Mucosa of gallbladder (tissue), 1 donor: Measurements from ENCODE around the gene TAS2R1. TPM values are rescaled to one million over a fixed set of nuclear protein-coding genes. Genes with fewer than 3 reads are reported as not detected.

Experiments
- DNase-seq: peaks from one replicate; pipeline ENCODE4 v3.0.0-alpha.2; 2020; ENCODE audit warnings: low spot score
- total RNA-seq: library from RNA; stranded (reverse); gene quantifications from one replicate; pipeline ENCODE4 v1.2.1, GENCODE V29; 2021
- donor health status: DM: no; HTN: no; CAD: no.

Gene TAS2R1, protein sequence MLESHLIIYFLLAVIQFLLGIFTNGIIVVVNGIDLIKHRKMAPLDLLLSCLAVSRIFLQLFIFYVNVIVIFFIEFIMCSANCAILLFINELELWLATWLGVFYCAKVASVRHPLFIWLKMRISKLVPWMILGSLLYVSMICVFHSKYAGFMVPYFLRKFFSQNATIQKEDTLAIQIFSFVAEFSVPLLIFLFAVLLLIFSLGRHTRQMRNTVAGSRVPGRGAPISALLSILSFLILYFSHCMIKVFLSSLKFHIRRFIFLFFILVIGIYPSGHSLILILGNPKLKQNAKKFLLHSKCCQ
- total RNA-seq, result not detected

DNA sequence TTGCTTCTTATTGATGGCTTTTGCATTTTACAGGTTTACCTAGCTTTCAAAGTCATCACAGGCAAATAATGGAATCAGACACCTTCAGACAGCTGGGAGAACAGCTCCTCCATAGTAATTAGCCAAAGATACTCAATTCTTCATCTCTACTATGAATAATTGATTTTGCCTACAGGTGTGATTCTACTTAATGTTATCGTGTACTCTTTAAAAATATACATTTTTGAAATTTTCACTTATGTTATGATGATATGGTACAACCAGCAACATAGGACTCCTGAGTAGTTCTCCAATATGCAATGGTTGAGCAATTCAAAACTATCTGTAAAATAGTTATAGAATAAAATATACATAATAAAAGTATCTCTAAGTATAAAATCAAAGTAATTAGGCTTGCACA lies at the start of gene TAS2R1:
TAS2R1 (minus strand) TSS at position 101 of the 400 bp plus-strand sequence. CDS start 319 bp downstream, outside the sequence.
- DNase-seq, result no peak

DNA sequence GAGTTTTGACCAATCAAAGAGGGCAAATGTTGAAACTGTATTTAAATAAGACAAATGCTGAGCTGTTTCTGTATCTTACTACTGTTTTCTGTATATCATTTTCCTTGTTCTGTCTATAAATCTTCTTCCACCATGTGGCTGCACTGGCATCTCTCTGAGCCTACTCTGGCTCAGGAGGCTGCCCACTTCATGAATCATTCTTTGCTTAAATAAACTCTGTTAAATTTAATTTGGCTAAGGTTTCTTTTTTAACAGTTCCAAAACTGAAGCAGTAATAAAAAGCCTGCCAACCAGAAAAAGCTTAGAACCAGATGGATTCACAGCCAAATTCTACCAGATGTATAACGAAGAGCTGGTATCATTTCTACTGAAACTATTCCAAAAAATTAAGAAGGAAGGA lies 40.2 kb upstream of the TAS2R1 start:
- no peak for DNase-seq

DNA sequence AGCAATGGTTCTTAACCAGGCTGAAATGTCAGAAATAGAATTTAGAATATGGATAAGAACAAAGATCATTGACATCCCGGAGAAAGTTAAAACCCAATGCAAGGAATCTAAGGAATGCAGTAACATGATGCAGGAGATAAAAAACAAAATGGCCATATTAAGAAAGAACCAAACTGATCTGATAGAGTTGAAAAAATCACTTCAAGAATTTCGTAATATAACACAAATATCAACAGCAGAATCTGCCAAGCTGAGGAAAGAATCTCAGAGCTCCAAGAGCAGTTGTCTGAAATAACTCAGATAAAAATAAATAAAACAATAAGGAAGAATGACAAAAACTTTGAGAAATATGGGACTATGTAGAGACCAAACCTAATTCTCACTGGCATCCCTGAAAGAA lies 37.8 kb upstream of the TAS2R1 start:
- DNase-seq, result no peak

DNA sequence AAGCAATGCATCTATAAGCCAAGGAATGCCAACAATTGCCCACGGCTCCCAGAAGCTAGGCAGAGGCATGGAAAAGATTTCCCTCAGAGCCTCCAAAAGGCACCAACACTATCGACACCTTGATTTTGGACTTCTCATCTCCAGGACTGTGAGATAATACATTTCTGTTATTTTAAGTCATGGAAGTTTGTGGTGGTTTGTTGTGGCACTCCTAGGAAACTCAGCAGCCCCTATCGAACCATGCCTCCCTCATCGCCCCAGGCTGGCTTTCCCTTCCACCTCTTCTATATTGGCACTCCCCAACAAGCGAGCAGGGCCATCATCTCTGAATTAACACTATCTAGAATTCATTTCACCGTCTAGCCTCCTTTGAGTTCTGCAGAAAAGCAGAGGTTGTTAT lies 33.7 kb upstream of the TAS2R1 start:
- no peak for DNase-seq

DNA sequence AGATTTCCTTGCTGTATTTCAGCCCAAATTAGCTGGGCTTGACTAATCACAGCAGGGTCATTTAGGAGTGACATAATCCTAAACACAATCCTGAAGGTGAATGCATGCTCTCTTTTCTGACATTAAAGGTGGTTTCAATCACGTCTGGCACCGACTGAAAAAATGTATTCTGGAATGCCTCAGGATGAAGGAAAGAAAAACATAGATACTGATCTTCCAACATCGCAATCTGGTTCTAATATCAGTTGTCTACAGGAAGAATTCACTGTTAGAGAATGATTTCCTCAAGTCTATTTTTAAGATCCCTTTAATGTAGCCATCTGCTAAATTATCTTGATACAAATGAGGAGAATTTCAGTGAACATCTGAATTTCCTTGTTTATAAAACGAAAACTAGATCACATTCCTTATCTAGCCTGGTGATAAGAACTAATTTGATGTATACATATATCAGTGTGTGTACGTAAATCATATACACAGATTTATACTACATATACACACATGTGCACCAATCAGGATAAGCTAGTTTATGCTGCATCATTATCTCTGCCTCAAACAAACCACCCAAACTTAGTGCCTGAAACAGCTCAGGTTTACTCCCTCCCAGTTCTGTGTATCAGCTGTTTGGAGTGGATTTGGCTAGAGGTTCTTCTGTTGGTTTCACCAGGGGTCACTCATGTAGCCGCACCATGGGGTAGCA lies 31.3 kb upstream of the TAS2R1 start:
- DNase-seq, result no peak

DNA sequence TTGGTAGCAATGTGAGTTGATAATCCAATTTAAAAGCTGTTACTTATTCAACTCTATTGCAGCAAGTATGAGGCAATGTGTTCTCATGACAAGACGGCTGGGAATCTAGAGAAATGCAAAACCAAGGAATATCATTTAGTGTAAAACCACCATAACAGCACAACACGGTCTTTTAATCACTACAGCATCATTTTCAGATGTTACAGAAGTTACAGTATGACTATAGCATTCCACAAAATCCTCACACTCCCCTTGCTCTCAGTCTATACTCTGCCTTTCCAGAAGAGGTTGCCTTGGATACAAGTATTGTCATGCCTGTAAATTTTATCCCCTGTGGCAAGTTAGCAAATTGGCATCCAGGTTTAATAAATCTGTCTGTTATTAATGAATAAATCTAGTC lies 28.6 kb upstream of the TAS2R1 start:
- DNase-seq, result no peak

DNA sequence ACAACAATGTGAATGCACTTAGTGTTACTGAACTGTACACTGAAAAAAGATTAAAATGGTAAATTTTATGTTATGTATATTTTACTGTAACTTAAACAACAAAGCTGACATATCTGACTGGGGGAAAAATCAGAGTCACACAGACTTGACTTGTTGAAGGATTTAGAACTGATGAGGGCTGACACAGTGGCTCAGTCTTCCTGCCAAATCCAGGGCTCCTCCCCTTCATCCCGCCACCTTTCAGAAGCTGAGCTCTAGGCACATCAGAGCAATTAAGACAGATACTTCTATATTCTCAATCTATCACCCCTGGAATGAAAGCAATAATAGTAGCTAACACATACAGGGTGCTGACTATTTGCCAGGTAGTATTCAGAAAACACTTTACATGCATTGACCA lies 27.7 kb upstream of the TAS2R1 start:
- DNase-seq, result no peak

DNA sequence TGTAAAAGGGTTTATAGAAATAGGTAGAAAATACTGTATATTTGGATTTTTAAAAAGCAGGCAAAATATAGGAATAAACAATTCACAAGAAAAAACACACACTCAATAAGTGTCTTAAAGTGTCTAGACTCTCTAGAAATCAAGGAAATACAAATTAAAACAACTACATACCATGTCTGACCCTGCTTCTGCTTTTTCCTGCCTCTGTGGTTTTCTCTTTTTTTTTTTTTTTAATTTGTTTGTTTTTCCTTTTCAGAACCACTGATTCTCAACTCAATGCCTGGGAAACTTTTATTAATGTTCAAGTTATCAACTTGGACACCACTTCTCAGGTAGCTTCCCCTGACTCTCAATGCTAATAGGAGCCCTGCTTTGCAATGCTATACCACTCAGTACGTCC lies 25.5 kb upstream of the TAS2R1 start:
- no peak for DNase-seq

DNA sequence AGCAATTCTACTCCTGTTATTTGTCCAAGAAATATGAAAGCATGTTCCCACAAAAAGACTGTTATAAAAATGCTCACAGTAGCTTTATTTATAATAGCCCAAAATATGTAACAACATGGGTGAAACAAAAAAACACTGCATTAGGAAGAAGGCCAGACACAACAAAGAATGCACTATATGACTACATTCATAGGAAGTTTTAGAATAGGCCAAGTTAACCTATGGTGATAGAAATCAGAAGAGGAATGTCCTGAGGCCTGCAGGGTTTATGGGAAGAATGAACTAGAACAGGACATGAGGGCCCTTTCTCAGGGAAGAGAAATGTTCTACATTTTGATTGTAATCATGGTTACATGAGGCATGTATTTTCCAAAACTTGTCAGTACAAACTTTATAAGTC lies 24.7 kb upstream of the TAS2R1 start:
- DNase-seq, result no peak

DNA sequence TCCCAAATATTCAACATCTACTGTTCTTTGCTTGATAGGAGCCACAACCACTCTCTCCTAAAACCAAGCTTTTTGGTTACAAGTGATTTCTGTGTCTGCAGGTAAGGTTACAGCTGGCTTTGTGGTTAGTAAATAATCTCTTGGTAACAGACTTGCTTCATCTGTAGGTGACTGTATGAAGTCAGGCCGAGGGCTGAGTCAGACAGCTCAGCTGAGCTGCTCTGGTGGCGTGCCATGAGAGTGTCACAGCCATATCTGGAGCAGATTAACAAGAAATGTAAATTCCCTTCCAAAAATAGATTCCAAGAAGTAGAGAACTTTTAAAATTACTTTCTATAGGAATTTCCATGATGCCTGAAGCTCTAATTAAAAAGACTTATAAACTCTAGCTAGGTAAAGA lies 23.7 kb upstream of the TAS2R1 start:
- DNase-seq, result no peak

DNA sequence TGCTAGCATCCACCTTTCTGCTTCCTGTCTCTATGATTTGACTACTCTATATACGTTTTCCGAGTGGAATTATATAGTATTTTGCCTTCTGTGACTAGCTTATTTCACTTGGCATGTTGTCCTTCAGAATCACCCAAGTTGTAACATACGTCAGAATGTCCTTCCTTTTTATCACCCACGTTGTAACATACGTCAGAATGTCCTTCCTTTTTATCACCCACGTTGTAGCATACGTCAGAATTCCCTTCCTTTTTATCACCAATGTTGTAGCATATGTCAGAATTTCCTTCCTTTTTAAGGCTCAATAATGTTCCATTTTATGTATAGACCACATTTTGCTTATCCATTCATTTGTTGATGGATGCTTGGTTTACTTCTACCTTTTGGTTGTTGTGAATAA lies 22.9 kb upstream of the TAS2R1 start:
- no peak for DNase-seq

DNA sequence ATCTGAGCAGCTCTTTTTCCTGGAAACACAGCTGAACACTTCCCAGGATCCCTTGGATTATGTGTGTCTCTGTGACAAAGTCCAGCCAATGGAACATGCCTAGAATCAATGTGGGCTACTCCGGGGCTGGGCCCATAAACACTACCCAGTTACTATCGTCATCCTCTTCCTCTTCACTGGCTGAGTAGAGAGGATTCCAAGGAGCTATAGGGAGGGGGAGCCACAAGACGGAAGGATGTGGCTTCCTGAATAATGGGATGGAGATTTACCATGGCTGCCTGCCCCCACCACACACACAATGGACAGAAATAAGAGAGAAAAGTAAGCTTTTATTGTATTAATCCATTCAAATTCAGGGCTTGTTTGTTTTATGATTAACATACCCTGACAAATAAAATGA lies 22.1 kb upstream of the TAS2R1 start:
- DNase-seq, result no peak

DNA sequence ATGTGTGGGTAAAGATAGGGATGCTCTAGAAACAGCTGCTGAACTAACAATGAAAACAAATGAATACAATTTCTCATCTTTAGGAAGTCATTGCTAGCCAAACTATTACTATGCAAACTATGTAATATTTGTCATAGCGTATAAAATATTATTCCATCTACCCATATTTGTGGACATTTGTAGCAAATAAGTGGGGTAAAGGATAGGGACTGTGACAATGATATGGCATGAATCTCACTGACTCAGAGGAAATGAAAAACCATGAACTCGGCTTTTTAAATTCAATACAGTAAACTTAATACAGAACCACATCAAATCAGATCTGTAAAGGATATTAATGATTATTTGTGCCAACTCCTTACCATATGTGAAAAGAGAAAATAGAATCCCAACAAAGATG lies 16.7 kb upstream of the TAS2R1 start:
- DNase-seq, result no peak

DNA sequence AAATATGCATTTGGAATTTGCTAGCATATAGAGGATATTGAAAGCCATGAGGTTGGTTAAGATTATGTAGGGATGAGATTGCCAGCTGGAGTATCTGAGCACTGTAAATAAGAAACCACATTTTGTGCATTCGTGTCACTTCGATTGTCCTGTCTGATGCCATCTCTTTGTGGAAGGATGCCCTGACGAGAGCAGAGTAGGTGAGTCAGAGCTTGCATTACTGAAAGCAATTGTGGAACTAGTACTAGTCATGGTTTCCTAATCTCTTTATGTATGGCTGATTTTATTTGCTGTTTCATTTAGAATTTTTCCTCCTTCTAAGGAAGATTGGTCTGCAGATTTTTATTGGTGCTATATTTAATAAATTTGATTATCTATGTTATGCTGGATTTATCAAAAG lies 14.5 kb upstream of the TAS2R1 start:
- DNase-seq, result no peak

DNA sequence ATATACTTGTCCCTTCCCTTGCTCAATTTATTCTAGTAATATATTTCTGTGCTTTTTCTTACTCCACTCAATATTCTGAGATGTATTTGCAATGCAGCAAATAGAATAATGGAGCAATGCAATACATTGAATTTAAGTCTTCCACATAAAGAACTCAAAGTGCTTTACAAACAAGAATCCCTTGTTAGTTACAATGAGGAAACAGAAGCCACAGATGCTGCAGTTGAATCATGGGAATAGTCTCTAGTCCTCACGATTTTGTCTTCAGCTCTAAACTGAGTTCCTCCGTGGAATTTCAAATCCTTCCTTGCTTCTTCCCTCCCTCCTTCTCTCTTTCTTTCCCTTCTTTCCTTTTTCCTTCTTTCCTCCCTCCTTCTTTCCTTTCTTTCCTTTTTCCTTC lies 12.5 kb upstream of the TAS2R1 start:
- no peak for DNase-seq

DNA sequence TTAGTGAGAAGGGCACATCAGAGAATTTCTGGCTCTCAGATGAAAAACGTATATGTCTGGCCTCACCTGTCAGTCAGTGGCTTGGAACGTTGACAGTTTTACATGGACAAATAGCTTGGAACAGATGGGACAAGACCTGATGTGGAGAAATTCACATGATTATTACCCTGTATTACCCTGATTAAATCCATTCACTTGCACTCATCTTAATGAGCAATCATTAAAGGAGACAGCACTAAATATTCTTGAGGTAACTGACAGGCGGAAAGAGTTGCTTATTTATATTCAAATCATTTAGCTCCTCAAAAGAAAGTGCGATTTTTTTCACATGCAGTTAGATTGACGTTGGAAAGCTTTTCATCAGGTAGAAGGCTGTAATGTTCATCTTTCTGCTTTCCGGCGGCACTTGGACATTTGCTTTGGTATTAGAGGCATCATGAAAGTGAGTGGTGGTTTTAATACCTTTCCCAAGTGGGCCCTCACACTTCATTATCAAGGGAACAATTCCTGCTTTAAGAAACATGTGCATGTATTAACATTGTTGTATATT lies 11.7 kb upstream of the TAS2R1 start:
- DNase-seq, result no peak

DNA sequence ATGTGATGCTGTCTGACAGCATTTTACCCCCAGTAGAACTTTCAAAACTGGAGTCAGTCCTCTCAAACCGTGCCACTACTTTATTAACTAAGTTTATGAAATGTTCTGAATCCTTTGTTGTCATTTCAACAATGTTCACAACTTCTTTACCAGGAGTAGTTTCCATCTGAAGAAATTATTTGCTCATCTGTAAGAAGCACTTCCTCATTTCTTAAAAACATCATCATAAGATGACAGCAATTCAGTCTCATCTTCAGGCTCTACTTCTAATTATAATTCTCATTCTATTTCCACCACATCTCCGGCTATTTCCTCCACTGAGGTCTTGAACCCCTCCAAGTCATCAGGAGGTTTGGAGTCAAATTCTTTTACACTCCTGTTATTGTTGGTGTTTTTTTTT lies 2.3 kb upstream of the TAS2R1 start:
- DNase-seq, result no peak

DNA sequence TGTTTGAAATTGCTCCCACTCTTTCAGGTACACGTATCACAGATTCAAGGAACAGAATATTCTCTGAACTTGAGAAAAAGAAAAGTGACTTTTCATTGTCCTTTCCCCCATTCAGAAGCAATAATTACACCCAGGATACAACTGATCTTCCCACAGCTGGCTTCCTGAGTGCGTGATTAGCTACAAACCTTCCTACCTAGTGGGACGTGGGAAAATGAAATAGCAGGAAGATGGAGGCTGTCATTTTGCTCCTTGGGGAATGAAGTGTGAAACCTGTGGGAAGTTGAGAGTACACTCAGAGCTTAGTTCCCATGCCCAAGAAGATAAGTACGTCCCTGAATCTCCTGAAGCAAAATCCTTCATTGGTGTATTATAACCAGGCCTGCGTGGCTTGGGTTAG lies 2.6 kb downstream of the TAS2R1 start:
- DNase-seq, result no peak

DNA sequence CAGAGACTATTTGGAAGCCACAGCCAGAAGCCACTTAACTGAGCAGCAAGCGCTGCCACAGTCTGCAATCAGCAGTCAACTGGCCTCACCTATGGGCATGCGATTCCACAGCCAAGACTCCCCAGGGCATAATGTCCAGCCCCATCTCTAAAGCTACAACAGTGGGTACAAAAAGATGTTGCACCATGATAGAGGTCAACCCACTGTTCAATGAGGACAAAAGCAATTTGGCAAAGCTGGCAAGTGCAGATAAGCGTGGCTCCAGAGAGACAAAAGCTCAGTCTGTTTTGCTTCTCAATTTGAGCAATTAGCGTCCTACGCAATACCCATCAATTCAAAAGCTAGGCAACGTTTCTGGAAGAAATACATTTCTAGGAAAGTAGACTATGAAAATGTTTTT lies 3.2 kb downstream of the TAS2R1 start:
- DNase-seq, result no peak

DNA sequence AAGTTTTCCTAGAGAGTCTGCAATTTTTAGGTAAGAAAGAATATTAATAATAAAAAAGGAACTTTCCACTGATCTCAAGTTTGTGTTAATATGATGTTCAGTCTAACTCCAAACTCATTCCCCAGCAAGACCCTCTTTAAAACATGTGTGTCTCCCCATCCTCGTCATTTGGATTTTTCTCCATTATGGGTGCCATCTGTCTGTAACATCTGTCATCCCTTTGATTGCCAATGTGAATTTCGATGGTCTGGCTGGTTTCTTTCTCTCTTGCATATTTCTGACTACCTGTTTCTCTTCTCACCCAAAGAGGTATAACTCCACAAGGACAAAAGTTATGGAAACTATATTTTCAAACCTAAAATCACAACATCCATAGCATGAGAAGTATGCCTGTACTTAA lies 4.4 kb downstream of the TAS2R1 start:
- DNase-seq, result no peak

DNA sequence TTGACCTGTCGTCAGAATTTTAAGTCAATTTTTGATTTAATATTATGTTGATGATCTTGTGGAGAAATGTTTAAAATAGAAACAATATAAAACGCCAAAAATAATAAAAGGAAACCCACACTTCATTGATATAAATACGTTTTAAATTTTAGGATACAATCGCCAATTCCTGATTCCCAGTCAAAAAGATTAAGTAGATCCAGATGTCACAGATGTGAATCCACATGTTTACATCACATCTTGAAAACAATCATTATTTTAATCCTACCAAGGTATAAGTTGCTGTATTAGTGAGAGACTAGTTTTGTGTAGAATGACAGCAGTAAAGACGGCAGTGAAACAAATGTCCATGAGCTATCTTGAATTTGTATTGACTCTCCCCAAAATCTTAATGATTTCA lies 4.9 kb downstream of the TAS2R1 start:
- no peak for DNase-seq

DNA sequence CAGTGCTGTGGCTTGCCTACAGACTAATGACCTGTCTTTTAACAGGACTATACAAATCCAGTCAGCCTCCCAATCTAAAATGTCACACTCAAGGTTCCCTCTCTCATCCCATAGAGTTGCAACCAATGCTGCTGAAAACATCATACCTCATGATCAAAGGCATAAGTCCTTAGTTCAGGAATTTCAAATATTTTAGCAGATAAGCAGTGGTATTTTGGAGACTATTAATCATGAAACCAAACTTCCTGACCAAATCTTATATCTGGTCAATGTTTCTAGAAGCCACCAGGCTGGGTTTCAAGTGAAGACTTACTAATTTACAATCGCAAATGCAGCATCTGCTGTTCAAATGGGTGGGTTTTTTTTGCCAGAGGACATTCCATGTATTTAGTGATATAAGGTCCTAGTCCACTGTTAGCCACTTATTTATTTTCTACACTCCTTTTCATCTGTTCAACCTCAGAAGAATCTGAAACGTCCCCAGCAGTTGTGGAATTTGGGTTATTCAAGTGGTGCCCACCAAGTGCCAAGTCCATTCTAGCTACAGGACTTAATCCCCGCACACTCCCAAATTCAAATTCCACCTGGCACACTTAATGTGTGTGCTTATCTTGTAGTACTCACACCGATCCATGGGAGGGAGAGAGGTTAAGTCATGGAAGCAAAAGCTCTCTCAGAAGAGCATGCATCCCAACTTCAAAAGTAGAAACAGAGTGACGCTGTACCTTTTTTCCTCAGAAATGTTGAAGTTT lies 5.8 kb downstream of the TAS2R1 start:
- DNase-seq, result no peak

DNA sequence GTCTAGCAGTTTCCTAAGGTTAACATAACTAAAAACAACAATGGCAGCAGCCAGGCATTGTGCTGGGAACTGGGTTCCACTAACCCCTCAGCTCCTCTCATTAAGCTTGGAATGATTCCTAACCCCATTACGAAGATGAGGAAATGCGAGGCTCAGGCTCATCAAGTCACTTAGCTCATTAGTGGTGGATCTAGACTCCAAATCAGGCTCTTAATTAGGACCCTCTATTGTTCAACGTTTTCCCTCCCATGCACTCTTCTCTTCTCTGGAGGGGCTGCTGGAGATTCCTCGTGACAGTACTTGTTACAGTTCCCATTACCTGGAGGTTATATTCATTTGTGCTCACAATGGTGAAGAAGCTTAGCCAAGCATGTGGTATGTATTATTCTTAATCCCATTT lies 6.5 kb downstream of the TAS2R1 start:
- DNase-seq, result no peak
